Endometrium (tissue), 2 donors: ENCODE results near the gene SAA2.
"Not testable (repeated sequence)": the region's sequence is repeated elsewhere in the genome, so short reads cannot be mapped to it uniquely, and the experiment has no call there.

Source experiments
- FAIRE-seq: peaks from 2 replicates; lab custom pipeline; 2012; peaks lifted over from hg19 to GRCh38; lab: Jason Lieb, UNC
- donor health status: control.
- donor health status: control.

Gene SAA2

DNA sequence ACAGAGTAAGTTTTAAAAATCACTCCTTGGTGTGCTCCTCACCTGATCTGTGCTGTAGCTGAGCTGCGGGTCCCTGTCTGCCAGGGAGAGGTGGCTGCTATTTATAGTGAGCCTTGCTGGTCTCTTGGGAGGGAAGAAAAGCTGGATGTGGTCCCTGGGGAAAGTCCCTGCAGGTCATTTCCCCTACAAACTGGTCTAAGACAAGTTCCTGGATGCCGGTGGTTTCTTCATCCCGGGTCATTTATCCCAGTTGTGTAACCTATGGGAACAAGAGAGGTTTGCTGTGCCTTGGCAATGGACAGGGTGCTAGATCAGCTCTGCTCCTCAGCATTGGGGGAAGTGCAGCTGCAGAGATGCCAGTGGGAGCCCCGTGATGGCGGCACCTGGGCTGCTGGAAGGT lies at the start of gene SAA2:
TSS of gene SAA2 (minus strand) at position 108 of the 400 bp plus-strand sequence. CDS start 657 bp downstream, outside the sequence.
- FAIRE-seq, result no peak

DNA sequence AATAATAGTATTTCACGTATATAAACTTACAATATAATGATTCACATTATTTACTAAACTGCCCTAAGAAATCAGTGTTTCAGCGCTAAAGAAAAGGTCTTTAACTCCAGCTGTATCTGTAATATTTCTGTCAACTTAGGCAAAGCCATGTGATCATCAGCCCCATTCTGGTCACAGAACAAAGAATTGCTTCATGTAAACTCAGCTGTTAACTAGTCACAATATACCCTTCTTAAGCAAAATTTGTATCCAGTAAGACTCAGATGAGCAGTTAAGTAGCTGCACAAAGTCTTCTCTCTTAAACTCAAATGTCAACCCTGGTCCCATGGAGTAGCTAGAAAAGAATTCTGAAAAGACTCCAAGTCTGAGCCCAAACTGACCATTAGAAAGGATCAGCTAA lies 46.8 kb upstream of the SAA2 start:
- FAIRE-seq, result no peak

DNA sequence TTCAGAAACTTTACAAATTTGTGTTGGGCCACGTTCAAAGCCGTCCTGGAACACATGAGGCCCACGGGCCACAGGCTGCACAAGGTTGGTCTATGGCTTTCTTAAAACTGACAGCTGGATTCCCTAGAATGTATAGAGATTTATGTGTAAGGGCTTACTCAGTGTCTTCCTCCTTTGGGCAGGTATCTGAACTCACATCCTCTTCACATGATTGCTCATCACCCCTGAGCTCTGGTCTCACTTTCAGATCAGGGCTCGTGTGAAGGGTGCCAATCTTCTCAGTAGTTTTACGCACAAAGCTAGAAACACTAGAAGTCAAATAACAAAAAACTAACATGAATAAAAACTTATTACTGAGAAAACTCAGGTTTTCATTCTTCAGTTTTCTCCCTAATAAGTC lies 46.4 kb upstream of the SAA2 start:
- no peak for FAIRE-seq

DNA sequence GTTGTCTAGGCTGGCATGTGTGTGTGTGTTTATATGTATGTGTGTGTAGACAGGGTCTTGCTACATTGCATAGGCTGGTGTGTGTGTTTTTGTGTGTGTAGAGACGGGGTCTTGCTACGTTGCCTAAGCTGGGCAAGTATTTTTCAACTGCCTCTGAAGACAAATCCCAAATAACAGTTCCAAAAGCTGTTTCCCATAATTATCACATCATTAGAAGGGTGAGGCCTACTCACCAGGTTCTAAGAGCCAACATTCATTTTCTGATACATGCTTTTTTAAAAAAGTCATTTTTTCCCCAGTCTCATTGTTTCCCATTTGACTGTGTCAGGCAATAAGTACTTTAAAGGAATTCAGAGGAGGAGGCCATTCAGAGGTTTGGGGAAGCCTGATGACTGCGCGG lies 40.4 kb upstream of the SAA2 start:
- no peak for FAIRE-seq

DNA sequence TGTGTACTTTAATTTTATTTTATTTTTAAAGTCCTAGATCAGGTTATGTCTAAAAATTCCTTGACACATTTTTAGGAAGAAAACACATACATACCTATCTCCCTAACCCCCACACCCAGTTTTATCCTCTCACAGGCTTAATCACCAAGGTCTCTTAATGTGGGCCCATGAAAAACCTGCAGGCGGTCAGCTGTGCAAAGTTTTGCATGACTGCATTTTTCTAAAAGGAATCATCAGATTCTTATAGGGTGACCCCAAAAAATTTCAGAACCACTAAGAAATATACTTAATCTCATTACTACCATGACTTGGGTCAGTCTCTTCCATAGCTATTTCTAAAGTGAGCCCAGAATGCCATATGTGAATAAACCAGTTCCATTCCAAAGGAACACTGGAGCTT lies 37.4 kb upstream of the SAA2 start:
- FAIRE-seq, result no peak

DNA sequence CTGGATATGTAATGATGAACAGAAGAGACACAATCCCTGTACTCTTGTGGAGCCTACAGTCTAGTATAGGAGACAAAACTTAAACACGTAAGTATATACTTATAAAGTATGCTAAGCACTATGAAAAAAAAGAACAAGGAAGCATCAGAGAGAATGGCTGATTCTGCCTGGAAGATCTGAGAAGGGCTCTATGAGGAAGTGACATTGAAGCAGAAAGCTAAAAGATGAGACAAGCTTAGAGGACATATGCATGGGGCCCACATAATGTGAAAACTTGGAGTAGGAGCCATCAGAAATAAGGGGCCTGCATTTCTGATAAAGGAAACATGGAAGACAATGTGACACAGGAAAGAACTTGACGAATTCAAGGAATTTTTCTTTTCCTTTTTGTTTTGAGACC lies 34.2 kb upstream of the SAA2 start:
- no peak for FAIRE-seq

DNA sequence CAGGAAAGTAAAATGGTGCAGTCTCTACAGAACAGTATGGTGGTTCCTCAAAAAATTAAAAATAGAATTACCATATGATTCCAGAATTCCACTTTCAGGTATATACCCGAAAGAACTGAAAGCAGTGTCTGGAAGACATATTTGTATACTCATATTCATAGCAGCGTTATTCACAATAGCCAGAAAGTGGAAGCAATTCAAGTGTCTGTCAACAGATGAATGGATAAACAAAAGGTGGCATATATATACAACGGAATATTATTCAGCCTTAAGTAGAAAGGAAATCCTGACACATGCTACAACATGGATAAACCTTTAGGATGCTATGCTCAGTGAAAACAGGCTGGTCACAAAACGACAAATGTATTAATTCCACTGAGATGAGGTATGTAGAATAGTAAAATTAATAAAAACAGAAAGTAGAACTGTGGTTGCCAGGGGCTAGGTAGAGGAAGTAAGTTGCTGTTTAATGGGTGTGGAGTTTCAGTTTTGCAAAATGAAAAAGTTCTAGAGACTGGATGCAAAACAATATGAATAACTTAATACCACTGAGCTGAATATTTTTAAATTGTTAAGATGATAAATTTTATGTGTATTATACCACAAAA lies 32.1 kb upstream of the SAA2 start:
- FAIRE-seq, result no peak

DNA sequence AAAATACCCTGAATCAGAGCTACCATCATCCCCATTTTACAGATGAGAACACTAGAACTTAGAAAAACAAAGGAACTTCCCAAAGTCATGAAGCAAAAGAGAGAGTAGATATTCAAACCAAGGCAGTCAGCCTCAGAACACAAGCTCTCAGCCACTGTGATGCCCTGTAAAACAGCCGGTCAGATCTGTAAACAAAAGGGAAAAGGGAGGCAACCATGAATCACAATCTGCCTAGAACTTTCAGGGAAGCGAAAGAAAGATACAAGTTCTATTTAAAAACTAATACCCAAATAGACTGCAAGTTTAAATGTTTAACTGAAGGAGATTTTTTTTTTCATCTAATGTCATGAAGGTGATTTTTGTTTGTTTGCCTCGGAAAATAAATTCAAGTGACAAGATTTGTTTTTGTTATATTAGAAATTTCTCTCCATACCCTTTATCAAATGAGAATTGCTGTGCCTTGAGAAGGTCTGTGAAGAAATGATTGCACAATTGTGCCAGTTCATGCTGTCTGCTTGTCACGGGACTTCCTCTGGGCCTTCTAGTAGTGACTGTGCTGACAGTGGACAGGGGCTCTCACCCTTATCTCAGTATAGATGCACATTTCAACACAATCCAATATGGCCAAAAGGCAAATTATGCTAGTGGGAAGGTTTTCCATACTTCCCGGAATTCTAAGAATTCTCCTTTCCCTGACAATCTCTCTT lies 29.2 kb upstream of the SAA2 start:
- FAIRE-seq, result no peak

DNA sequence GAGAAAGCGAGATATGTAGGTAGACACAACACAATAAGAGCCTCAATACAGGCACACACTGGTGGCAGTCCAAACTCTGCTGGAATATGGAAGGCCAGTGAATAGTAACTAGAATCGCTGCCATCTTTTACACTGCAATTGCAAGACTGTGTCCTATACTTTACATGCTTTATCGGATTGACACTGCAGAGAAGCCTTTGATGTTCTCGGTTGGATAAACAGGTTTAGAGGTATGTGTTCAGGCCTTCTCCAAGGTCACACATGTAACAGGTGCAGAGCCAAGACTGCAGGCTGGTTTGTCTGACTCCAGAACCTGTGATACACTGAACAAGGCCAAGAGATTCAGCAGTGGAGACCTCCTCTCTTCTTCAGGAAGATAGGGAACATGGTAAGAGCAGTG lies 22.7 kb upstream of the SAA2 start:
- FAIRE-seq, result no peak

DNA sequence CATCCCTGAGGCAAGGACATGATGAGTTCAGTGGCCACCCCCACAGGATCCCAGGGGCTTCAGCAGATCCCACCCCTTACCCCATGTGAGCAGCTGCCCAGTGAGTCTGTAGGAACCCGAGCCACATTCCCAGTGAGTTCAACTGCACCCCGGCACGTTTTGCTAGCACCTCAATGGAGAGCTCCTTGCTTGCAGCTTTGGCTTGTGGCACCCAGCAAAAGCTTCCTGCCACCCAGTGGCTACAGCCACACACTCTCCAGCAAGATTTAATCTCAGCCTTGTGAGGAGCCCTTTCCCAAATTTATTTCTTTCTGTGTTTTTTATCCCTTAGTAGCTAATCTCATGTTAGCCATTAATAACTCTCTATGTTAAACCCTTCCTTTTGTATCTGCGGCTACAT lies 21.6 kb upstream of the SAA2 start:
- FAIRE-seq, result no peak

DNA sequence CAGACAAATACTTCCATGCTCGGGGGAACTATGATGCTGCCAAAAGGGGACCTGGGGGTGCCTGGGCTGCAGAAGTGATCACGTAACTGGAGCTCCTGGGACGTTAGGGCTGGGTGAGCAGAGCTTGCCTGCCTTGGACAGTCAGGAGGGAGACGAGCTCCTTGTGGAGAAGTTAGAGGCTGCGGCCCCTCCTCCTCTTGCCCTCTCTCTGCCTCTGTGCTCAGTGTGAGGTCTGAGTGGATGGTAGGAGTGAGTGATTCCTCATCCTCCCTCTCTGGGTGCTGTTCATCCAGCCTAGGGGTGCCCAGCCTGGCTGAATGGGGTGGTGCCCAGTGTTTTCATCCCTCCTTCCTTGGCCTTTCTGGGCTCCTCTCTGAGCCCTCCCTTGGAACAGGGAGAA lies 20.8 kb upstream of the SAA2 start:
- not testable (repeated sequence) for FAIRE-seq

DNA sequence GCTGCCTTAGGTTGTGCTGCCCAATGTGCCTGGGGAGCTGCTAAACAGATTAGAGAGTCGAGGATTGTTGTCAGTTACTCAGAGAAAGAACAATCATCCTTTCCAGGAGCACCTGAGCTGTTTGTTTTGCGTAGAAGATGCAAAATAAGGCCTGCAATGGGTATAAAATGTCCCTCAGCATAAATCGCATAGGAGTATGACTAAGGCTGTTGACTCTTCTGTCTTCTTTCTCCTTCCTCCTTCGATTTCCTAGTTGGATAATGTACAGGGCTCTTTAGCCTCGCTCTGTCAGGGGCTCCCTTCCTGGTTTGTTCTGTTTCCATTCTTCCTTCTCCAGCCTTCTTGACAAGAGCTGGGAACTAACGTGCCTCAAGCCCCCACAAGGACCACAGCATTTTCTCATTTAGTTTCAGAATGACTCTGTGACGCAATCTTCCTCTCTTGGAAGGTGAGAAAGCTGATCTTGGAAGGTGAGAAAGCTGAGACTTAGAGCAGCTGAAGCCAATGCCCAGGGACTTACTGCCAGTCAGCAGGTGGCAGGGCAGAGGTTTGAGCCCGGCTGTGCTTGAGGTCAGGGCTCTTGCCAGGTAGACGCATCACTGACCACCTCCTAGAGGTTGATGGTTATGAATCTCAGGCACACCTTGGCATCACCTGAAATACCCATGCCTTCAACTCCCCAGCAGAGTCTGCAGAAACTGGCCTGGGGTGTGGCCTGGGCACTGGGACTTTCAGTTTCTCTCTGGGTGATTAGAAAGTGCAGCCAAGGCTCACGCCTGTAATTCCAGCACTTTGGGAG lies 19.1 kb upstream of the SAA2 start:
- FAIRE-seq, result not testable (repeated sequence)

DNA sequence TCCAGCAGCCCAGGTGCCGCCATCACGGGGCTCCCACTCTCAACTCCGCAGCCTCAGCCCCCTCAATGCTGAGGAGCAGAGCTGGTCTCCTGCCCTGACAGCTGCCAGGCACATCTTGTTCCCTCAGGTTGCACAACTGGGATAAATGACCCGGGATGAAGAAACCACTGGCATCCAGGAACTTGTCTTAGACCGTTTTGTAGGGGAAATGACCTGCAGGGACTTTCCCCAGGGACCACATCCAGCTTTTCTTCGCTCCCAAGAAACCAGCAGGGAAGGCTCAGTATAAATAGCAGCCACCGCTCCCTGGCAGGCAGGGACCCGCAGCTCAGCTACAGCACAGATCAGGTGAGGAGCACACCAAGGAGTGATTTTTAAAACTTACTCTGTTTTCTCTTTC lies 17.5 kb upstream of the SAA2 start, which contains the start of gene SAA1:
TSS of gene SAA1 (plus strand) at position 316 of the 400 bp plus-strand sequence. CDS start 624 bp downstream, outside the sequence.
- FAIRE-seq, result no peak

DNA sequence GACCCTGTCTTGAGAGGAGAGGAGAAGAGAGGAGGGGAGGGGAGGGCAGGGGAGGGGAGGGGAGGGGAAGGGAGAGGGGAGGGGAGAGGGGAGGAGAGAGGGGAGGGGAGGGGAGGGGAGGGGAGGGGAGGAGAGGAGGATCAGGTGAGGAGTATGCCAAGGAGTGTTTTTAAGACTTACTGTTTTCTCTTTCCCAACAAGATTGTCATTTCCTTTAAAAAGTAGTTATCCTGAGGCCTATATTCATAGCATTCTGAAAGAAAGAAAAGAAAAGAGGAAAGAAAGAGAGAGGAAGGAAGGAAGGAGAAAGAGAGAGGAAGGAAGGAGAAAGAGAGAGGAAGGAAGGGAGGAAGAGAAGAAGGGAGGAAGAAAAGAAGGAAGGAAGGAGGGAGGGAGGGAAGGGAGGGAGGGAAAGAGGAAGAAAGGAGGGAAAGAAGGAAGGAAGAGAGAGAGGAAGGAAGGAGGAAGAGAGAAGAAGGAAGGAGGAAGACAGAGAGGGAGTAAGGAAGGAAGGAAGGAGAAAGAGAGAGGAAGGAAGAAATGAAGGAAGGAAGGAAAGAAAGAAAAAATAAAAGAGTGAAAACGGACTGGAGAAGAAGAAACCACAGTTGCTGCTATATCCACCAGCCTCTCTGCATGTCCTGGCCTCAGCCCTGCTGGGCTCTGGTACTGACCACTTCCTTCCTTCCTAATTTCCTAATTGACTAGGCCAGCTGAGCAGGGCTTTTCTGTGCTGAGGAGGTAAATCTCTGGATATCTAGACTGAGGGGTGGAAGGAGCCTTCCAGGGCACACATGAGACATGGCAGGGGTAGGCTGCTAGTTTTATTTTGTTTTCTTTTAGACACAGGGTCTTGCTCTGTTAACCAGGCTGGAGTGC lies 16.4 kb upstream of the SAA2 start:
- no peak for FAIRE-seq

DNA sequence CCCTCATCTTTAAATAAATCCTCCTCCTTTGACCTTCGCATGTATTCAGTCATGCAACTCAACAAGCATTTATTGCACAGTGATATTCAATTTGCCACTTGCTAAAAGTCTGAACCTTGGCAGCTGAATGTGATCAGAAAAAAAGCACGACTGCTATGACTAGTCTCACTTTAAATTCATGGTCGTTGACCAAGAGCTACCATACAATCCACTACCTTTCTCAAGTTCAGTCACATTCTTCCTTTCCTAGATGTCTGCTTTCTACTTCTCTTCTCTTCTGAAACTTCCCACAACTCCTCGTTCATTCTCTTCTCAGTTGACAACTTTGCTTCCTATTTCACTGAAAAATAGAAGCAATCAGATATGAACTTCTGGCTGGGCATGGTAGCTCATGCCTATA lies 15.6 kb upstream of the SAA2 start:
- no peak for FAIRE-seq

DNA sequence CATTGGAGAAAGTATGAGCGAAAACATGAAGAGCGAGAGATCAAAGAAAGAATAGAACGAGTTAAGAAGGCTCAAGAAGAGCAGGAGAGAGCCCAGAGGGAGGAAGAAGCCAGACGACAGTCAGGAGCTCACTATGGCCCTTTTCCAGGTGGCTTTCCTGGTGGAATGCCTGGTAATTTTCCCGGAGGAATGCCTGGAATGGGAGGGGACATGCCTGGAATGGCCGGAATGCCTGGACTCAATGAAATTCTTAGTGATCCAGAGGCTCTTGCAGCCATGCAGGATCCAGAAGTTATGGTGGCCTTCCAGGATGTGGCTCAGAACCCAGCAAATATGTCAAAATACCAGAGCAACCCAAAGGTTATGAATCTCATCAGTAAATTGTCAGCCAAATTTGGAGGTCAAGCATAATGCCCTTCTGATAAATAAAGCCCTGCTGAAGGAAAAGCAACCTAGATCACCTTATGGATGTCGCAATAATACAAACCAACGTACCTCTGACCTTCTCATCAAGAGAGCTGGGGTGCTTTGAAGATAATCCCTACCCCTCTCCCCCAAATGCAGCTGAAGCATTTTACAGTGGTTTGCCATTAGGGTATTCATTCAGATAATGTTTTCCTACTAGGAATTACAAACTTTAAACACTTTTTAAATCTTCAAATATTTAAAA lies 14.3 kb upstream of the SAA2 start:
- not testable (repeated sequence) for FAIRE-seq

DNA sequence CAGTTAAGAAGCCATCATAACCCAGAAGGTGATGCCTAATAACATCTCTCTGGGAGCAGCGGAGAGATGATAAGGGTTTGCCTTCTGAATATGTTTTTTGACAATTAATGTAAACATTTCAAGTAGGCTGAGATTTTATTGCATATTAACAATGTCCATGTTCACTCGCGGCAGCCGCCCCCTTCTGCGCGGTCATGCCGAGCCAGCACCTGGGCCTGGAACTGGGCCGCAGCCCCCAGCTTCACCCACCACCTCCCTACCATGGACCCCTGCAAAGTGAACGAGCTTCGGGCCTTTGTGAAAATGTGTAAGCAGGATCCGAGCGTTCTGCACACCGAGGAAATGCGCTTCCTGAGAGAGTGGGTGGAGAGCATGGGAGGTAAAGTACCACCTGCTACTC lies 13.3 kb upstream of the SAA2 start:
- no peak for FAIRE-seq

DNA sequence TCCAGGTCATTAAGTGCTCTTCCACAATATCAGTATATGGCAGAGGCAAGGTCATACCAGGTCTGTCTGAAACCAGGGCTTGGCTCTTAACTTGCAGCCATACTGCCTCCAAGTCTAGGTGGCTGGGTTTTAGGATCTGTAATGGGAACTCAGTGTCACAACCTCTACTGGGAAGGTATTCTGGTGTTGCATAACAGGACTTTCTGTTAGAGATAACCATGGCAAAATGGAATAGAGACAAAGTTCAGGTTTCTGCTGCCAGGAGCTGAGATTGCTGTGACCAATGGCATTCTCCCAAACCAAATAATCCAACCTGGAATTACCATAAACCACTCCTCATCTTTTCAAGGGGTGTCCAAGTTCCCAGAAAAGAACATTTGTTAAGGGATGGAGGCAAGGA lies 10.8 kb upstream of the SAA2 start:
- FAIRE-seq, result no peak

DNA sequence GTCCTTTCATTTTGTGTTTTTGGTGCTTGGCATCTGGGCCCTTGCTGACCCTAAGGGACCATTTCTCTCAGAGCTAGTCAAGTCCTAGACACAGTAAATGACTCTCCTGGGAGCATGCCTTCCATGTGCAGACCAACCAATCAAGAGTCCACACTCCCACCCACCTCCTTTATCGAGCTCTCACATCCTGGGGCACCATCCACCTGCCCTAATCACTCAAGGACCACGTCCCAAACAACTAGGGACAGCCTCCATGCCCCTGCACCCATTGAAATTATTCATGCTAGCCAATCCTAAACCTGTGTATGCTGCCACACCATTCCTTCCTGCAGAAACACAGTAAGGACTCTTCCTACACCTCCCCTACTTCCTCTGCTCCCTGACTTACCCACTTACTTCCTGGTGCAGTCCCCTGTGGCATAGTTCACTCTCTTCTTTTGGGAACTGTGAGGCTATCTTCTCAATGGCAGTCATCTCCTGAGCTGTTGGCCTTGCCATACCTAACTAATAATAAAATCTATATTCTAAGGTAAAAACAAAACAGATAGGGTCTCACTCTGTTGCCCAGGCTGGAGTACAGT lies 6.4 kb upstream of the SAA2 start:
- FAIRE-seq, result no peak

DNA sequence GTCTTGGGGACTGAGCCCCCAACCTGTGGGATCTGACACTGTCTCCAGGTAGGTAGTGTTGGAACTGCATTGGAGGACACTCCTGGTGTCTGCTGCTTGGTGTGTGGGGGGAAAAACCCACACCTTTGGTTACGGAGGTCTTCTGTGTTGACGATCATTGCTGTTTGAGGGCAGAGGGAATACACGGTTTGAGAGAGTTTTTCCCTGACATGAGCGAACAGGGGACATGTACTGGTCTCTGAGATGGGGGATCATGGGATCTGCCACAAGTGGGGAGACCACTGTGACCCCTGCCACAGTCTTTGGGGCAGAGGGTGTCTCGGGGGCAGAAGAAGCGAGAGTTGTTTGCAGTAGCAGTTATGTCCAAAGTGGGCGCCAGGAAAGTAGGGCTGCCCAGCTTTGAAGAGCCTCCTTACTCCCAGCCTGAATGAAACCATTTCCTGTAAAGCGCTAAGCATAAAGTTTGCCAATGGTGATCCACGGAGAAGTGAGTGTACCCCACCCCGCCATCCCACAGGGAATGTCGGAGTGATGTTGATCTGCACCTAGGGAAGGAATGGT lies 5.4 kb upstream of the SAA2 start:
- no peak for FAIRE-seq

DNA sequence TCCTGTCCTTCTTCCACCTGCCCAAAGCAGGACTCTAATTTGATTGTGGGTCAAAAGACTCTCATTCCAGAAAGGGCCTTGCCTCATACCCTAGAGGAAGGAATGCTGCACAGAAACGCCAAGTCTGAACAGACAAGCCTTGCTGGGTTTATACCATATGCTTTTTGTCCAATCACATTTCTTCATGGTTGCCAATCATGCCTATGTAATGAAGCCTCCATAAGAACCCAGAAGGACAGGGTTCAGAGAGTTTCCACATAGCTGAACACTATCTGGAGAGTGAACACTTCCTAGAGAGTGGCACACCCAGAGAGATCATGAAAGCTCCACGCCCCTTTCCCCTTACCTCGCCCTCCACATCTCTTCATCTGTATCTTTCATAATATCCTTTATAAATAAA lies 4.8 kb upstream of the SAA2 start:
- FAIRE-seq, result no peak
